ENCODE data around the gene SGSM2.
A peak's percentile ranks its signal among the peaks of the same experiment; 100 is the strongest.

SGSM2 gene

GRCh38 chr17:2399572-2400473, 62.5 kb downstream of the SGSM2 start:
- peak; percentile 53 for ATAC-seq
- TF ChIP-seq TSHZ2 (CRISPR knock-in tag; IDR thresholded peaks at IDR 0.05) (no peak), CREB5 (CRISPR knock-in tag; IDR thresholded peaks at IDR 0.05; ENCODE audit: low read depth) (0 out of 2 replicates have a peak, but pooled peaks have one; percentile 57), PATZ1 (CRISPR knock-in tag; IDR thresholded peaks at IDR 0.05; ENCODE audit: borderline replicate concordance) (peak; percentile 71), POU6F1 (CRISPR knock-in tag; IDR thresholded peaks at IDR 0.05; ENCODE audit: borderline replicate concordance, low read depth) (no peak), ZFP3 (CRISPR knock-in tag; IDR thresholded peaks at IDR 0.05) (no peak), ZC3H10 (CRISPR knock-in tag; IDR thresholded peaks at IDR 0.05) (0 out of 2 replicates have a peak, but pooled peaks have one; percentile 11), ZNF565 (CRISPR knock-in tag; conservative IDR thresholded peaks at IDR 0.05; ENCODE audit: low read depth) (no peak)

GRCh38 chr17:2400474-2400866, 63.2 kb downstream of the SGSM2 start:
- TF ChIP-seq PATZ1 (CRISPR knock-in tag; IDR thresholded peaks at IDR 0.05; ENCODE audit: borderline replicate concordance) (peak; percentile 8; the same call in 1 of the 2 replicates), TOX (CRISPR knock-in tag; IDR thresholded peaks at IDR 0.05; ENCODE audit: borderline replicate concordance) (no peak)
- peak; percentile 1; the same call in 2 of the 3 replicates for ATAC-seq

GRCh38 chr17:2400877-2401425, 63.6 kb downstream of the SGSM2 start, which contains the start of gene MNT:
MNT (minus strand) TSS chr17:2401060; CDS start chr17:2400712, 348 bp downstream.
- peak; percentile 40; the same call in 1 of the 2 replicates for TF ChIP-seq TSHZ2 (CRISPR knock-in tag; IDR thresholded peaks at IDR 0.05)
- no peak for TF ChIP-seq SNAI2 (CRISPR knock-in tag; IDR thresholded peaks at IDR 0.05)
- no peak for TF ChIP-seq ARNTL (CRISPR knock-in tag; IDR thresholded peaks at IDR 0.05; ENCODE audit: borderline replicate concordance, low read depth)
- ATAC-seq: peak; percentile 21
